Measurements from ENCODE around the gene DAPK2.

DNA sequence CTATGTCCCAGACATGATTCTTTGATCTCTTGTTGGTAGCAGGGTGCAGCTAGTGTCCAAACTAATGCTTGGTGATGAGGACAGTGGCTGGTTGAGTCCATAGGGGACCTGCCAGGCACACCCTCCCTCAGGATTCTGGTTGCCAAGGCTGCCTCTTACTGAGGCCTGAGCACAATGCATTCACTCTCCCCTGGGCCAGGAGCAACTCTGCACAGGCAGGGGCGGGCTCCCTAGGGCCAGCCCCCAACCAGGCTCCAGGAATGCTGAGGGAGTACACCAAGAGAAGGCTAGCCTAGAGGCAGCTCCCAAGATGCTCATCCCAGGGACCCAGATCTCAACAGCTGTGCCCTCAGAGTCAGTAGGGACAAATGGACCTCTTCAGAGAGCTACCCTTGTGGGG is 166.3 kb downstream of the DAPK2 start:
- TF ChIP-seq FOXP2 (optimal IDR thresholded peaks at IDR 0.05; ENCODE audit: borderline replicate concordance, extremely low read depth, extremely low read length, insufficient read depth): no peak
- TF ChIP-seq POLR2AphosphoS5 (IDR thresholded peaks at IDR 0.05; ENCODE audit: low read depth, low read length): no peak
- no peak for TF ChIP-seq REST (IDR thresholded peaks at IDR 0.05; ENCODE audit: insufficient read depth in 1 of 2, low read depth in 2 of 2, low read length in 2 of 2)

All from PFSK-1 (cell line).